ENCODE data around the gene AP4B1.

Gene AP4B1

GRCh38 chr1:113946678-113947387 lies 42.2 kb upstream of the AP4B1 start:
- CTCF ChIA-PET, result interaction anchor here (0.8 to 3.3 kb wide), 8 partner anchors 9 to 112 kb away, joined by 3 to 11 read pairs (median 4); partner anchors contain the start of gene HIPK1
- no peak for DNase-seq (ENCODE audit: extremely low spot score)
- POLR2A ChIA-PET, result interaction anchor here (1.0 to 1.5 kb wide), 2 partner anchors 16 to 20 kb away, joined by 4 to 10 read pairs; no protein-coding TSS in a partner anchor
- TF ChIP-seq CTCF (IDR thresholded peaks at IDR 0.05; ENCODE audit: control extremely low read depth, extremely low read depth, low read depth, missing control alignments), result no peak

- POLR2A ChIA-PET, result interaction anchor here (1.5 kb wide), 1 partner anchor 15 kb away, joined by 10 read pairs; no protein-coding TSS in a partner anchor
- CTCF ChIA-PET, result interaction anchor here (1.3 to 3.3 kb wide), 7 partner anchors 8 to 111 kb away, joined by 3 to 11 read pairs (median 4); partner anchors contain the start of gene HIPK1
- DNase-seq (ENCODE audit: extremely low spot score), result no peak
- no peak for TF ChIP-seq CTCF (IDR thresholded peaks at IDR 0.05; ENCODE audit: control extremely low read depth, extremely low read depth, low read depth, missing control alignments)
These were observed 41.5 kb upstream of the AP4B1 start for GRCh38 chr1:113946112-113946511.

GRCh38 chr1:113945329-113945728 lies 40.7 kb upstream of the AP4B1 start:
- ChIA-PET POLR2A (no interaction called here), CTCF (interaction anchor here (0.9 to 1.5 kb wide), 4 partner anchors 8 to 32 kb away, joined by 3 to 5 read pairs (median 3); partner anchors contain the start of gene HIPK1)
- no peak for DNase-seq (ENCODE audit: extremely low spot score)
- TF ChIP-seq CTCF (IDR thresholded peaks at IDR 0.05; ENCODE audit: control extremely low read depth, extremely low read depth, low read depth, missing control alignments), result no peak

- TF ChIP-seq CTCF (IDR thresholded peaks at IDR 0.05; ENCODE audit: control extremely low read depth, extremely low read depth, low read depth, missing control alignments), result no peak
- DNase-seq (ENCODE audit: extremely low spot score), result no peak
- POLR2A ChIA-PET, result no interaction called here
- CTCF ChIA-PET, result interaction anchor here (2.3 kb wide), 1 partner anchor 13 kb away, joined by 9 read pairs; the partner anchor contains the start of gene HIPK1
These were observed 38.6 kb upstream of the AP4B1 start for GRCh38 chr1:113943028-113943811.

- ChIA-PET CTCF (interaction anchor here (2.3 kb wide), 1 partner anchor 12 kb away, joined by 9 read pairs; the partner anchor contains the start of gene HIPK1), POLR2A (no interaction called here)
- no peak for DNase-seq (ENCODE audit: extremely low spot score)
- no peak for TF ChIP-seq CTCF (IDR thresholded peaks at IDR 0.05; ENCODE audit: control extremely low read depth, extremely low read depth, low read depth, missing control alignments)
These were observed 37.9 kb upstream of the AP4B1 start for GRCh38 chr1:113942527-113942926.

GRCh38 chr1:113941245-113941559 lies 36.6 kb upstream of the AP4B1 start:
- DNase-seq (ENCODE audit: extremely low spot score), result no peak
- no peak for TF ChIP-seq CTCF (IDR thresholded peaks at IDR 0.05; ENCODE audit: control extremely low read depth, extremely low read depth, low read depth, missing control alignments)
- CTCF ChIA-PET, result interaction anchor here (1.2 to 2.7 kb wide), 3 partner anchors 10 to 28 kb away, joined by 3 to 19 read pairs (median 4); no protein-coding TSS in a partner anchor
- POLR2A ChIA-PET, result interaction anchor here (1.1 kb wide), 1 partner anchor 11 kb away, joined by 5 read pairs; the partner anchor contains the start of gene HIPK1

Measured in GM10248 (cell line).